HAP-1 (cell line): ENCODE results near the gene MBNL1.
A peak's percentile ranks its signal among the peaks of the same experiment; 100 is the strongest.

Experiments used
- DNase-seq, 2 experiments: peaks; one replicate each; pipeline ENCODE4 v3.0.0-alpha.2; 2016 to 2020; ENCODE audit warnings: low spot score in 2 of 2
- H3K27me3 ChIP-seq: fragments of 250-450 bp; sonication (Bioruptor Pico); 2 replicates; pipeline ENCODE4 v1.5.1; 2020; ENCODE audit warnings: low read depth, mild to moderate bottlenecking, moderate library complexity
- H3K36me3 ChIP-seq: fragments of 250-450 bp; sonication (Bioruptor Pico); replicated peaks from 2 replicates; pipeline ENCODE4 v1.5.1; 2020; ENCODE audit warnings: mild to moderate bottlenecking
- H3K4me1 ChIP-seq: fragments of 250-450 bp; sonication (Bioruptor Pico); 2 replicates; pipeline ENCODE4 v1.5.1; 2020; ENCODE audit warnings: mild to moderate bottlenecking
- H3K4me3 ChIP-seq: fragments of 250-450 bp; sonication (Bioruptor Pico); 2 replicates; pipeline ENCODE4 v1.5.1; 2020; ENCODE audit warnings: mild to moderate bottlenecking, moderate library complexity
- H3K9me3 ChIP-seq: fragments of 250-450 bp; sonication (Bioruptor Pico); 2 replicates; pipeline ENCODE4 v1.5.1; 2020; ENCODE audit warnings: mild to moderate bottlenecking, moderate library complexity
- in situ Hi-C: fragments of 300-500 bp; cut with MboI; formaldehyde crosslinking; loops from 3 replicates; pipeline ENCODE4 v1.14.3; 2020; ENCODE audit warnings: low sequenced_read_pairs, inconsistent platforms, mixed read lengths

The MBNL1 gene

DNA sequence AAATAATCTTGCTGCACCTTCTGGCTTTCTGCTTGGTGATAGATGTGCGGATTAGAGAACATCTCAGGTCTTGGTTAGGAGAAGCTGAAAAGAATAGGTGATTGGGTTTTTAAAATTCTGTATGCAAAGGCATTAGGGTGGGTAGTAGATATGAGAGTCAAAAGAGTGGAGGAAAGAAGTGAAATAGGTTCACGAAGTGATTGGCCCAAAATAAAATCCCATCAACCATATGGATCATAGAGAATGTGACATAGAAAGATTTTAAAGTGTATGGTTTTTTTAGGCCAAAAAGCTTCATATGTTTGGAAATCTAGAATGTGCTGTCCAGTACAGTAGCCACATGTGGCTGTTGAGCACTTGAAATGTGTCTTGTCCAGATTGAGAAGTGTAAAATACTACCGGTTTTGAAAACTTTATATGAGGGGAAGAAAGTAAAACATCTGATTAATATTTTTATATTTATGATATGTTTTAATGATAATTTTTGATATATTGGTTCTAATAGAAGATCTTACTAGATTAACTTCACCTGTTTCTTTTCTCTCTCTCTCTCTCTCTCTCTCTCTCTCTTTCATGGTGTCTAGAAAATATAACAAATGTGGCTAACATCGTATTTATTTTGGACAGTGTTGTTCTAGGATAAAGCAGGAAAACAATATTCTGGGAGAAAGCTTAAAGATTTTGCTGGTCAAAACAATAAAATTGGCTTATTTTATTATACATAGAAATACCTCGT, 2.9 kb downstream of the MBNL1 start:
- no peak for DNase-seq
- in situ Hi-C loops, result no loop called here
- H3K36me3 ChIP-seq, result no peaks in the 10 kb centered on the region
- no peaks in the 10 kb centered on the region for H3K27me3 ChIP-seq
- H3K4me1 ChIP-seq, result peaks cover 35% of the 10 kb centered on the region
- H3K4me3 ChIP-seq, result peak overlapping the region; percentile 60
- no peaks in the 10 kb centered on the region for H3K9me3 ChIP-seq

DNA sequence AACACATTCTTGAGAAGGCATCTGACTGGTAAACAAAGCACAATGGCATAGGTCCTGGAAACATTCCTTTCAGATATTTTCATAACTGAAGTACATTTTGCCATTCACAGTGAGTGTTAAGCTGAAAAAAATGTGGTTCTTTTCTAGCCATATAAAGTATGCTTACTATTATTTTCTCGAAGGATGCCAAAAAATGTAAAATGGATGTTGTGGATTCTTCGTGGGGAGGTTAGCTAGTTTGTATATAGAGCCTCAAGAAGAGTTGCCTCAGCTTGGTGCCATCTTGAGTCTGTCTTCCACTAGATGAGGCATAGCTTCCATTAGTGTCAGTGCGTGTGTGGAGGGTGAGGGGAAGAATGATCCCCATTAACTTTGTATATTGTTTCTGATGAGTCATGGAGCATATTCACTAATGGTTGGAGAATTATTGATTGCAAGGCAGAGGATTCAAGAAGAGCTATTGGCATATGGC, 4.1 kb downstream of the MBNL1 start:
- in situ Hi-C loops, result no loop called here
- DNase-seq, result peak in 1 of 2 experiments; percentile 37
- Histone ChIP-seq H3K4me1 (peaks cover 30% of the 10 kb centered on the region), H3K9me3 (no peaks in the 10 kb centered on the region), H3K4me3 (no peak overlapping the region), H3K36me3 (no peaks in the 10 kb centered on the region), H3K27me3 (no peaks in the 10 kb centered on the region)

- Histone ChIP-seq H3K4me3 (no peak overlapping the region), H3K36me3 (no peaks in the 10 kb centered on the region), H3K27me3 (no peaks in the 10 kb centered on the region), H3K9me3 (no peaks in the 10 kb centered on the region), H3K4me1 (peaks cover 29% of the 10 kb centered on the region)
- no peak for DNase-seq
- in situ Hi-C loops, result no loop called here
Measured at GRCh38 chr3:152276681-152277080, 8.0 kb downstream of the MBNL1 start.

GRCh38 chr3:152277198-152277597, 8.5 kb downstream of the MBNL1 start:
- in situ Hi-C loops, result no loop called here
- DNase-seq, result no peak

GRCh38 chr3:152278756-152279427, 10.2 kb downstream of the MBNL1 start:
- Histone ChIP-seq H3K36me3 (no peaks in the 10 kb centered on the region), H3K4me3 (no peak overlapping the region), H3K27me3 (no peaks in the 10 kb centered on the region), H3K9me3 (no peaks in the 10 kb centered on the region), H3K4me1 (peaks cover 17% of the 10 kb centered on the region)
- in situ Hi-C loops, result no loop called here
- no peak for DNase-seq

More at GRCh38 chr3:152277198-152277597, 8.5 kb downstream of the MBNL1 start:
- Histone ChIP-seq H3K27me3 (no peaks in the 10 kb centered on the region), H3K36me3 (no peaks in the 10 kb centered on the region), H3K9me3 (no peaks in the 10 kb centered on the region), H3K4me1 (peaks cover 24% of the 10 kb centered on the region), H3K4me3 (no peak overlapping the region)

DNA sequence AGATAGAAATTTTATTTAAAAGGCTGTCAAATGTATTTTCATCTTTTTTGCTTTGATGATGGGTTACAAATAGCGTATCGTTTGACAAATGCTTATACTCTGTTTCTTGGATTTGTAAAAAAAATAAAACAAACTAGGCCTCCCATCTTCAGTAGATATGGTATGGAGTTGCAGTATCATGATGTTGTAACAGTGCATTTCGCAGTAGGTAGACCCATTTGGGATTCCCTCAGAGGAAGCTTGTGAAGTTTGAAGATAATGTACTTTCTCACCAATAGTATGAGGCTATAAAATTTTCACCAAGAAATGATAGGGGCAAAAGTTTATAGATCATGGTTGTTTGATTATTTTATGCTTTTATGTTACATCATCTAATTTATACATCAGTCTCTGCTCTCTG, 10.8 kb downstream of the MBNL1 start:
- no peaks in the 10 kb centered on the region for H3K36me3 ChIP-seq
- no peaks in the 10 kb centered on the region for H3K9me3 ChIP-seq
- DNase-seq, result no peak
- H3K27me3 ChIP-seq, result no peaks in the 10 kb centered on the region
- H3K4me3 ChIP-seq, result no peak overlapping the region
- in situ Hi-C loops, result no loop called here
- peaks cover 16% of the 10 kb centered on the region for H3K4me1 ChIP-seq

- no peak overlapping the region for H3K4me3 ChIP-seq
- no peaks in the 10 kb centered on the region for H3K9me3 ChIP-seq
- DNase-seq, result no peak
- no peaks in the 10 kb centered on the region for H3K27me3 ChIP-seq
- in situ Hi-C loops, result no loop called here
- no peaks in the 10 kb centered on the region for H3K36me3 ChIP-seq
- H3K4me1 ChIP-seq, result peaks cover 14% of the 10 kb centered on the region
Measured at GRCh38 chr3:152280539-152280938, 11.8 kb downstream of the MBNL1 start.

GRCh38 chr3:152281133-152281713, 12.5 kb downstream of the MBNL1 start:
- peaks cover 14% of the 10 kb centered on the region for H3K4me1 ChIP-seq
- no peaks in the 10 kb centered on the region for H3K27me3 ChIP-seq
- in situ Hi-C loops, result no loop called here
- no peak overlapping the region for H3K4me3 ChIP-seq
- no peaks in the 10 kb centered on the region for H3K9me3 ChIP-seq
- H3K36me3 ChIP-seq, result no peaks in the 10 kb centered on the region
- no peak for DNase-seq

DNA sequence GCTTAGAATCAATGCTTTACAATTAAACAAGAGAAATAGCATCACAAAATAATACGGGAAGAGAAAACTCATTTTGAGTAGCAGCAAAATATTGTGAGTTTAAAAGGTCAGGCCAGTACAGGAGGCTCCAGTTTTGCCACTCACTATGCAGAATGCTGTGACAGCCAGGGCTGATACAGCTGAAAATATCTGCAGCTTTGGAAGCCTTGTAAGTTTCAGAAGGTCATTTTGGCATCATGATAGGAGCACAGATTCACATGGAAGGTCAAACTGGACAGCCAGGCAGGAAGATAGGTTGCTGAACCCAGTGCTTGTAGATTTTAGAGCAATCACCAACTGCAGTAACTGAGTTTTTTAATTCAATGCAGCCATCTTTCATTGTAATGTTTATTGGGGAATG, 14.1 kb downstream of the MBNL1 start:
- in situ Hi-C loops, result no loop called here
- peaks cover 14% of the 10 kb centered on the region for H3K4me1 ChIP-seq
- no peak overlapping the region for H3K4me3 ChIP-seq
- no peaks in the 10 kb centered on the region for H3K36me3 ChIP-seq
- H3K9me3 ChIP-seq, result no peaks in the 10 kb centered on the region
- no peak for DNase-seq
- no peaks in the 10 kb centered on the region for H3K27me3 ChIP-seq

DNA sequence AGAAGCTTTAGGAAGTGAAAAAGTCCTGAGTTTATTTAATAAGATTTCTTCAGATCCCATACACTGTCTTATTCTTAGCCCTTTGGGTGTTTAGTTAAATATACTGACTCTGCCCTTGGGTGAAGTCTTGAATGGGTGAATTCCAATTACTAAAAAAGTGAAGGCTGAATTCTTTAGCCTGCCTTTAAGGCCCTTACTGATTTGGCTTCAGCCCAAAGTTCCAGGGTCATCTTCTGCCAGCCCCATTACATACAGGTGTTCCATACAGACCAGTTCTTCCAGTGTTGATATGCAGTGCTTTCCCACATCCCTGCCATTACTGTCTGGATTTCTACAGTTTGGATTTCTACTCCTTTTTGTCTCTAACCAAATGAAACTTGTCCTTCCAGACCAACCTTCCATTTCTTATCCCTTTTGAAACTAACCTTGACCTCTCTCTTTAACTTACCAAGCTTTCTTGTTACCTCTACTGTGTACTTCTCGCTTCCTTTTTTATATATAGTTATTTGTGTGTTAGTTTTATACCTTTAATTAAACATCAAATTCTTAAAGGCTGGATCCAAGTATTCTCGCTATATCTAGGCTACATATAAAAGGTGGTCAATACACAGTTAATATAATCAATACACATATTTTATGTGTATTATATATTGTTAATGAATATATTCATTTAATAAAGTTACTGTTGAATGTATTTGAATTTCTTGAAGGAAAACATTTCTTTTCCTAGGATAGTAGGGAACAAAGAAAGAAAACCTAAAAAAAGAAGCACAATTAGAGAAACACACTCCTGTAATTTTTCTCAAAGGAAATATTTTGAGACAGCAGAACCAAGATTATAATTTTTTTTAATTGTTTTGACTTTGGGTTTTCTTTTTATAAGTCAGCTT, 15.0 kb downstream of the MBNL1 start:
- in situ Hi-C loops, result no loop called here
- Histone ChIP-seq H3K9me3 (no peaks in the 10 kb centered on the region), H3K36me3 (no peaks in the 10 kb centered on the region), H3K27me3 (no peaks in the 10 kb centered on the region), H3K4me3 (no peak overlapping the region), H3K4me1 (peaks cover 14% of the 10 kb centered on the region)
- no peak for DNase-seq

DNA sequence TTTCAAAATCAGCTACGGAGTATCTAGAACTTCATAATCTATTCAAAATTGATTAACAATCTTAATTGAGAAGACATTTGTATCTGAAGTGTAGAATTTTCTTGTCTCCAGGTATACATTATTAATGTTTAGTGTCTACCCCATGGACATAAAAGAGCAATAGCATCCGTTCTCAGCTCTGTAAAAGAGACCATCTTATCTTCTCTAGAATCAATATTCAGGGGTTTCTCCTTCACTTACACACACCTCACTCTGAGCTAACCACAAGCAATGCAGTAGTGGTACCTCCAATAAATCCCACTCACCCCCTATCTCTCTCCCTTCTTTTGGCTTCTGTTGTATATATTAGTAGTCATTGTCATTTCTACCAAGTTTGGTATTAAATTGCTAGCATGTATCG, 16.2 kb downstream of the MBNL1 start:
- H3K9me3 ChIP-seq, result no peaks in the 10 kb centered on the region
- H3K4me3 ChIP-seq, result no peak overlapping the region
- DNase-seq, result no peak
- H3K27me3 ChIP-seq, result no peaks in the 10 kb centered on the region
- no peaks in the 10 kb centered on the region for H3K36me3 ChIP-seq
- H3K4me1 ChIP-seq, result peaks cover 12% of the 10 kb centered on the region
- in situ Hi-C loops, result no loop called here

DNA sequence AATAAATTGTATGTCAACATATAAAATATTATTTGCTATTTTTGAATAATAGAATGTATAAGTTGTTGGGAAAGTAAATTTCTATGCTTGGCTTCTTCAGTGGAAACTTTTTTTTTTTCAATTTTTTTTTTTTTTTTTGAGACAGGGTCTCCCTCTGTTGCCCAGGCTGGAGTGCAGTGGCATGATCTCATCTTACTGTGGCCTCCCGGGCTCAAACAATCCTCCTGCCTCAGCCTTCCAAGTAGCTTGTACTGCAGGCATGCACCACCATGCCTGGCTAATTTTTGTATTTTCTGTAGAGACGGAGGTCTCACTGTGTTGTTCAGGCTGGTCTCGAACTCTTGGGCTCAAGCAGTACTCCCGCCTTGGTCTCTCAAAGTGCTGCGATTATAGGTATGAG, 16.8 kb downstream of the MBNL1 start:
- in situ Hi-C loops, result no loop called here
- no peaks in the 10 kb centered on the region for H3K36me3 ChIP-seq
- H3K9me3 ChIP-seq, result no peaks in the 10 kb centered on the region
- no peak for DNase-seq
- H3K27me3 ChIP-seq, result no peaks in the 10 kb centered on the region
- H3K4me1 ChIP-seq, result peaks cover 9% of the 10 kb centered on the region
- H3K4me3 ChIP-seq, result no peak overlapping the region

DNA sequence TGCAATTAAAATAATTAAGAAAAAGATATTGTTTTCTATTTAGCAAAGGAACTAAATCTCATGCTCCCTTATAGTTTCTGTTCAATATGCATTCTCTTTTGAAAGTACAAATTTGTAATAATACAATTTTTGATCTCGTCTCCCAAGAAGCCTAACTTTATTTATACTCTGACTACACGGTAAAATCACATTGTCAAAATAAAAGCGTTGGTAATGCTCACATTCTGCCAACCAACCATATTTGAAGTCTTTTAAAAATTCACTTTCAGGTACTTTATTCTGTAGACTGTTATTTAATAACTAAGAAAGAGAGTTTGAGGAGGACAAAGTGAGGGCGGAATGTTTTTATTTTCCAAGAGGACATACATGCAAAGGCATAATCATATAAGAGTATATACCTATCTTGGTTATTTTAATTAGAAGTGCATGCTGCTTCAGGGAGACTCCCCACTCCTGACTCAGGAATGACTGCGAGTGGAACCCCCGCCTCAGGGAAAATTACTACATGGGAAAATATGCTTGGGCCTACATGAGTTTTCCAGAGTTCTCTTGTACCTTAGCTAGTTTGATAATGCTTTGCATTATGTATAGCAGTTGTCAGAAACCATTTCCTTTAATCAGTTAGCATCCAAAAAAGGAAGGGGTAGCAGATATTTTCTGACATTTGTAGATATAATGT, 19.3 kb downstream of the MBNL1 start:
- Histone ChIP-seq H3K9me3 (no peaks in the 10 kb centered on the region), H3K27me3 (no peaks in the 10 kb centered on the region), H3K4me1 (peaks cover 2% of the 10 kb centered on the region; the same call in 1 of the 2 replicates), H3K36me3 (no peaks in the 10 kb centered on the region), H3K4me3 (no peak overlapping the region)
- no peak for DNase-seq
- in situ Hi-C loops, result no loop called here
